Measurements from ENCODE around the gene UBE4B.

Gene UBE4B

DNA sequence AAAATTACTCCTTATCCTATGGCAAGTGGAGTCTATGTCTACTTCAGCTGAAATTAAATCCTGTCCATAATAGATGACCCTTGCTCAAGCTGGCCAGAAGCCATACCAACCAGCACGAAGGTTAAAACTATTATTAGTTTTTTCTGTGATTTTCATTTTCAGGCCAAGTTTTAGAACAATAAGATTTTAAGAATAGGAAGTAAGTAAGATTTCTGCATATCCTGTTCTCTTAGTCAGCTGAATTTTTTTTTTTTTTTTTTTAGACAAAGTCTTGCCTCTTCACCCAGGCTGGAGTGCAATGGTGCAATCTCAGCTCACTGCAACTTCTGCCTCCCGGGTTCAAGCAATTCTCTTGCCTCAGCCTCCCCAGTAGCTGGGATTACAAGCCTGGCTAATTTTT is 41.8 kb upstream of the UBE4B start:
- no peak overlapping the region for H3K4me3 ChIP-seq (ENCODE audit: low read length)
- no peaks in the 10 kb centered on the region for H3K36me3 ChIP-seq (replicated peaks; ENCODE audit: low read depth, low read length)
- no peak overlapping the region for H2AFZ ChIP-seq (ENCODE audit: low read depth, low read length)
- no peaks in the 10 kb centered on the region for H3K9me3 ChIP-seq (ENCODE audit: insufficient read depth, low read length)
- H3K27ac ChIP-seq (ENCODE audit: low read length) = no peak overlapping the region
- H4K20me1 ChIP-seq (ENCODE audit: insufficient read depth, low read length) = no peaks in the 10 kb centered on the region
- H3K9ac ChIP-seq (ENCODE audit: low read length) = no peak overlapping the region
- H3K79me2 ChIP-seq (ENCODE audit: low read length) = no peaks in the 10 kb centered on the region
- TF ChIP-seq EZH2phosphoT487 (IDR thresholded peaks at IDR 0.05; ENCODE audit: low read depth) = no peak
- TF ChIP-seq, protein P1, sequence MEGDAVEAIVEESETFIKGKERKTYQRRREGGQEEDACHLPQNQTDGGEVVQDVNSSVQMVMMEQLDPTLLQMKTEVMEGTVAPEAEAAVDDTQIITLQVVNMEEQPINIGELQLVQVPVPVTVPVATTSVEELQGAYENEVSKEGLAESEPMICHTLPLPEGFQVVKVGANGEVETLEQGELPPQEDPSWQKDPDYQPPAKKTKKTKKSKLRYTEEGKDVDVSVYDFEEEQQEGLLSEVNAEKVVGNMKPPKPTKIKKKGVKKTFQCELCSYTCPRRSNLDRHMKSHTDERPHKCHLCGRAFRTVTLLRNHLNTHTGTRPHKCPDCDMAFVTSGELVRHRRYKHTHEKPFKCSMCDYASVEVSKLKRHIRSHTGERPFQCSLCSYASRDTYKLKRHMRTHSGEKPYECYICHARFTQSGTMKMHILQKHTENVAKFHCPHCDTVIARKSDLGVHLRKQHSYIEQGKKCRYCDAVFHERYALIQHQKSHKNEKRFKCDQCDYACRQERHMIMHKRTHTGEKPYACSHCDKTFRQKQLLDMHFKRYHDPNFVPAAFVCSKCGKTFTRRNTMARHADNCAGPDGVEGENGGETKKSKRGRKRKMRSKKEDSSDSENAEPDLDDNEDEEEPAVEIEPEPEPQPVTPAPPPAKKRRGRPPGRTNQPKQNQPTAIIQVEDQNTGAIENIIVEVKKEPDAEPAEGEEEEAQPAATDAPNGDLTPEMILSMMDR (IDR thresholded peaks at IDR 0.05; ENCODE audit: low read depth, low read length) = no peak
- H3K4me1 ChIP-seq (ENCODE audit: low read length) = no peaks in the 10 kb centered on the region
- H3K27me3 ChIP-seq (ENCODE audit: low read depth, low read length) = peaks cover 6% of the 10 kb centered on the region; the same call in 1 of the 2 replicates
- H3K4me2 ChIP-seq (ENCODE audit: low read length) = no peak overlapping the region

DNA sequence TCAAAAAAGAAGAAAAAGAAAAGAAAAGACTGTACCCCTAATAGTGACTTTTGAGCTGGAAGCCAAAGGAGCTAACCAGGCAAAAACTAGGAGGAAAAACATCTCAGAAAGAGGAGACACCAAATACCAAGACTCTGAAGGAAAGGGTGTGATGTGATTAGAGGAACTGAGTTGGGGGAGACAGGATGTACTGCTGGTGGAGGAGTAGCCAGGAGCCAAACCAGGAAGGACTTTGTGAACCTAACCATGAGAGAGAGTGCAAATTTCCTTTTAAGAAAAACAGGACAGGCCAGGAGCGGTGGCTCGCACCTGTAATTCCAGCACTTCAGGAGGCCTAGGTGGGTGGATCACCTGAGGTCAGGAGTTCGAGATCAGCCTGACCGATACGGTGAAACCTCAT is 39.8 kb upstream of the UBE4B start:
- H3K79me2 ChIP-seq (ENCODE audit: low read length) = no peaks in the 10 kb centered on the region
- no peak overlapping the region for H3K4me2 ChIP-seq (ENCODE audit: low read length)
- H3K9ac ChIP-seq (ENCODE audit: low read length) = no peak overlapping the region
- H3K9me3 ChIP-seq (ENCODE audit: insufficient read depth, low read length) = no peaks in the 10 kb centered on the region
- no peak overlapping the region for H2AFZ ChIP-seq (ENCODE audit: low read depth, low read length)
- H3K4me3 ChIP-seq (ENCODE audit: low read length) = no peak overlapping the region
- no peaks in the 10 kb centered on the region for H3K36me3 ChIP-seq (replicated peaks; ENCODE audit: low read depth, low read length)
- TF ChIP-seq, protein P1 (IDR thresholded peaks at IDR 0.05; ENCODE audit: low read depth, low read length) = no peak
- no peak for TF ChIP-seq EZH2phosphoT487 (IDR thresholded peaks at IDR 0.05; ENCODE audit: low read depth)
- H4K20me1 ChIP-seq (ENCODE audit: insufficient read depth, low read length) = no peaks in the 10 kb centered on the region
- H3K27me3 ChIP-seq (ENCODE audit: low read depth, low read length) = peaks cover 6% of the 10 kb centered on the region; the same call in 1 of the 2 replicates
- no peak overlapping the region for H3K27ac ChIP-seq (ENCODE audit: low read length)
- H3K4me1 ChIP-seq (ENCODE audit: low read length) = no peaks in the 10 kb centered on the region

DNA sequence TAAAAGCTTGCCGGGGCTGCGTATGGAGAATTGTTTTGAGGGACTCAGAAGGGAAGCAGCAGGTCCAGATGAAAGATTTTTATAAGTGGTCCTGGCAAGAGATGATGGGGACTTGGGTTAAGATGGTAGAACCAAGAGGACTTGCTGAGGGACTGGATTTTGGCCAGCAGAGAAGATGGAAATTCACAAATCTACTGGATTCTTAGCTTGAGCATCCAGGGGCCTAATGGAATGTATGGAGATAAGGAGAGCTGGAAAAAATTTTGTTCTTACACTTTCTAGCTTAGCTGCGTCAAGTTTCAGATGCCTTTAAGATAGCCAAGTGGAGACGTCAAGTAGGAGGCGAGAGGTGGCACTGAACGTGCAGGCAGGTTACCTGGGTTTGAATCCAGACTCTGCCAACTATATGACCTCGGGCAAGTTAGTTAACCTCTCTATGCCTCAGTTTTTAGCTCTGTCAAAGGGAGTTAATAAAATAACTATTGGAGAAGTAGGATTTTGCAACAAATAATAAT is 39.1 kb upstream of the UBE4B start:
- H3K9me3 ChIP-seq (ENCODE audit: insufficient read depth, low read length) = no peaks in the 10 kb centered on the region
- H3K4me1 ChIP-seq (ENCODE audit: low read length) = no peaks in the 10 kb centered on the region
- no peak overlapping the region for H3K27ac ChIP-seq (ENCODE audit: low read length)
- TF ChIP-seq, protein P1 (IDR thresholded peaks at IDR 0.05; ENCODE audit: low read depth, low read length) = no peak
- TF ChIP-seq EZH2phosphoT487 (IDR thresholded peaks at IDR 0.05; ENCODE audit: low read depth) = no peak
- no peaks in the 10 kb centered on the region for H4K20me1 ChIP-seq (ENCODE audit: insufficient read depth, low read length)
- H3K4me2 ChIP-seq (ENCODE audit: low read length) = no peak overlapping the region
- no peaks in the 10 kb centered on the region for H3K36me3 ChIP-seq (replicated peaks; ENCODE audit: low read depth, low read length)
- H3K27me3 ChIP-seq (ENCODE audit: low read depth, low read length) = peaks cover 6% of the 10 kb centered on the region; the same call in 1 of the 2 replicates
- no peak overlapping the region for H3K9ac ChIP-seq (ENCODE audit: low read length)
- no peak overlapping the region for H3K4me3 ChIP-seq (ENCODE audit: low read length)
- H2AFZ ChIP-seq (ENCODE audit: low read depth, low read length) = no peak overlapping the region
- no peaks in the 10 kb centered on the region for H3K79me2 ChIP-seq (ENCODE audit: low read length)

DNA sequence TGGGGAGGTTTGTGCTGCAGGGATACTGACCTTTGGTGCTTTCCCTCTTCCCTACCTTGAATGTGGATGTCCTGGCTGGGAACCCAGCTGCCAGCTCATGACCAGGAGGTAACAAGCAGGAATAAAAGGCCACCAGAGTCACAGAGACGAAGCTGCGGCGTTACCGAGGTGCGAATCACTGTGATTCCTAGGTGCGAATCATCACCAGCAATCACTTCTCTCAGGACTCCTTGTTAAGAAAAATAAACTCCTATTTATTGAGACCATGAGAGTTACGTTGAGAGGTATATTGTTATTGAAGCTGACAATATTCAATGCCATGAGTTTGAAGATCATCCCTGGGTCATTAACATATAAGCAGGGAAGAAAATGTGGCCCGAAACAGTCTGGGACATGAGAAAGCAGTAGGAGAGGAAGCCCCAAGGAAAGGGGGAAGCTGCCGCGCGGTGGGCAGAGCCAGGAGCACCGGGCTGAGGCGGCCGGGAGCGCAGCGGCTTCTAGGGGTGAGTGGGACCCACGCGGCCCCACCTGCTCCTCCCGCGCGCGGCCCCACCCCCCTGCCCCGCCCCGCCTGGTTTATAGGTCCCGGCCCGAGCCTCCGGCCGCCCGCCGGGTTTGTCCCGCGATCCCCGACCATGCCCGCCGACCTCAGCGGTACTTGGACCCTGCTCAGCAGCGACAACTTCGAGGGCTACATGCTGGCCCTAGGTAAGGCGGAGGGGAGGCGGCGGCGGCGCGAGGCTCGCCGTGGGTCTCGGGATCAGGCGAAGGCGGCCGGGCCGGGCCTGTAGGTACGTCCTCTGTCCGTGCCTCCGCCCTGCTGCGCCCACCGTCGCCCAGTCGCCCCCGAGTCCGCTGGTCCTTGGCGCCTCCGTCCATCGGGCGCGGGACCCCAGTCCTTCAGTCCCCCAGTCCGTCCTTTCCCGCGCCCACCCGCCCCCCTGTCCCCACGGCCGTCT is 35.9 kb upstream of the UBE4B start, which contains the start of gene RBP7:
RBP7 (plus strand) TSS at position 605 of the 959 bp plus-strand sequence; CDS start at position 636, 31 bp downstream.
- no peak within 1 kb of the TSS for H3K4me3 ChIP-seq (ENCODE audit: low read length)
- no peak within 1 kb of the TSS for H2AFZ ChIP-seq (ENCODE audit: low read depth, low read length)
- H3K4me2 ChIP-seq (ENCODE audit: low read length) = no peak within 1 kb of the TSS
- TF ChIP-seq, protein P1 (IDR thresholded peaks at IDR 0.05; ENCODE audit: low read depth, low read length) = no peak
- no peak for TF ChIP-seq EZH2phosphoT487 (IDR thresholded peaks at IDR 0.05; ENCODE audit: low read depth)
- H4K20me1 ChIP-seq (ENCODE audit: insufficient read depth, low read length) = no peaks in the 10 kb centered on the region
- no peaks in the 10 kb centered on the region for H3K36me3 ChIP-seq (replicated peaks; ENCODE audit: low read depth, low read length)
- no peaks in the 10 kb centered on the region for H3K27me3 ChIP-seq (ENCODE audit: low read depth, low read length)
- H3K9ac ChIP-seq (ENCODE audit: low read length) = no peak within 1 kb of the TSS
- no peaks in the 10 kb centered on the region for H3K4me1 ChIP-seq (ENCODE audit: low read length)
- no peaks in the 10 kb centered on the region for H3K79me2 ChIP-seq (ENCODE audit: low read length)
- no peak within 1 kb of the TSS for H3K27ac ChIP-seq (ENCODE audit: low read length)
- no peaks in the 10 kb centered on the region for H3K9me3 ChIP-seq (ENCODE audit: insufficient read depth, low read length)

All from OCI-LY3 (cell line).